CD4-positive, alpha-beta T cell treated with Interleukin-4 for 1 hour (primary cell): ENCODE measurements around the gene TCF20.

Source experiments
- DNase-seq, 2 donors: peaks; one replicate each; pipeline ENCODE4 v3.0.0-alpha.2; 2020 to 2022

TCF20 gene

GRCh38 chr22:42256930-42257329 is 13.5 kb downstream of the TCF20 start:
- DNase-seq = no peak

GRCh38 chr22:42256220-42256619 is 14.2 kb downstream of the TCF20 start:
- DNase-seq = no peak

- DNase-seq = no peak
These were observed 20.6 kb downstream of the TCF20 start for GRCh38 chr22:42249831-42250230.

GRCh38 chr22:42248995-42249394 is 21.5 kb downstream of the TCF20 start:
- no peak for DNase-seq

GRCh38 chr22:42247596-42247995 is 22.9 kb downstream of the TCF20 start:
- no peak for DNase-seq

GRCh38 chr22:42243802-42244060 is 26.7 kb downstream of the TCF20 start:
- DNase-seq = no peak

- no peak for DNase-seq
These were observed 33.6 kb downstream of the TCF20 start for GRCh38 chr22:42236848-42237247.

- no peak for DNase-seq
These were observed 34.2 kb downstream of the TCF20 start for GRCh38 chr22:42236268-42236667.

GRCh38 chr22:42233879-42234278 is 36.6 kb downstream of the TCF20 start:
- DNase-seq = no peak

- DNase-seq = no peak
These were observed 38.5 kb downstream of the TCF20 start for GRCh38 chr22:42231929-42232328.

- DNase-seq = no peak
These were observed 40.9 kb downstream of the TCF20 start for GRCh38 chr22:42229455-42230149.

- no peak for DNase-seq
These were observed 42.0 kb downstream of the TCF20 start for GRCh38 chr22:42228483-42228882.

- DNase-seq = no peak
These were observed 43.0 kb downstream of the TCF20 start for GRCh38 chr22:42227435-42227834.

- no peak for DNase-seq
These were observed 44.6 kb downstream of the TCF20 start for GRCh38 chr22:42225841-42226240.

GRCh38 chr22:42222140-42222539 is 48.3 kb downstream of the TCF20 start:
- no peak for DNase-seq
